ENCODE results near the gene ZNF234.

GRCh38 chr19:44196772-44197171 lies 55.4 kb downstream of the ZNF234 start:
- TF ChIP-seq, protein P1, sequence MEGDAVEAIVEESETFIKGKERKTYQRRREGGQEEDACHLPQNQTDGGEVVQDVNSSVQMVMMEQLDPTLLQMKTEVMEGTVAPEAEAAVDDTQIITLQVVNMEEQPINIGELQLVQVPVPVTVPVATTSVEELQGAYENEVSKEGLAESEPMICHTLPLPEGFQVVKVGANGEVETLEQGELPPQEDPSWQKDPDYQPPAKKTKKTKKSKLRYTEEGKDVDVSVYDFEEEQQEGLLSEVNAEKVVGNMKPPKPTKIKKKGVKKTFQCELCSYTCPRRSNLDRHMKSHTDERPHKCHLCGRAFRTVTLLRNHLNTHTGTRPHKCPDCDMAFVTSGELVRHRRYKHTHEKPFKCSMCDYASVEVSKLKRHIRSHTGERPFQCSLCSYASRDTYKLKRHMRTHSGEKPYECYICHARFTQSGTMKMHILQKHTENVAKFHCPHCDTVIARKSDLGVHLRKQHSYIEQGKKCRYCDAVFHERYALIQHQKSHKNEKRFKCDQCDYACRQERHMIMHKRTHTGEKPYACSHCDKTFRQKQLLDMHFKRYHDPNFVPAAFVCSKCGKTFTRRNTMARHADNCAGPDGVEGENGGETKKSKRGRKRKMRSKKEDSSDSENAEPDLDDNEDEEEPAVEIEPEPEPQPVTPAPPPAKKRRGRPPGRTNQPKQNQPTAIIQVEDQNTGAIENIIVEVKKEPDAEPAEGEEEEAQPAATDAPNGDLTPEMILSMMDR (IDR thresholded peaks at IDR 0.05), result no peak
- no peak for TF ChIP-seq EZH2 (IDR thresholded peaks at IDR 0.05; ENCODE audit: borderline replicate concordance, insufficient read depth, low read depth, low read length, poor library complexity, severe bottlenecking)
